ENCODE measurements around the gene PLSCR1. TPM values are rescaled to one million over a fixed set of nuclear protein-coding genes. Genes with fewer than 3 reads are reported as not detected.
"Not testable (repeated sequence)": the region's sequence is repeated elsewhere in the genome, so short reads cannot be mapped to it uniquely, and the experiment has no call there.

Gene PLSCR1
- total RNA-seq, 1 donor from 2014 or later, result 37.0 TPM

- no peak for DNase-seq
These were observed 2.9 kb upstream of the PLSCR1 start for GRCh38 chr3:146547235-146547835.

- no peak for DNase-seq
These were observed 2.1 kb upstream of the PLSCR1 start for GRCh38 chr3:146546366-146546965.

- DNase-seq, result no peak
These were observed 622 bp upstream of the PLSCR1 start for GRCh38 chr3:146544929-146545528.

GRCh38 chr3:146543461-146544001, 876 bp downstream of the PLSCR1 start:
- DNase-seq, result peak; percentile 62

GRCh38 chr3:146542978-146543377, 1.4 kb downstream of the PLSCR1 start:
- DNase-seq, result no peak

- DNase-seq, result no peak
These were observed 2.2 kb downstream of the PLSCR1 start for GRCh38 chr3:146542179-146542578.

- DNase-seq, result no peak
These were observed 3.4 kb downstream of the PLSCR1 start for GRCh38 chr3:146540978-146541377.

GRCh38 chr3:146540236-146540635, 4.2 kb downstream of the PLSCR1 start:
- DNase-seq, result no peak

- DNase-seq, result no peak
These were observed 5.1 kb downstream of the PLSCR1 start for GRCh38 chr3:146539315-146539714.

- no peak for DNase-seq
These were observed 6.8 kb downstream of the PLSCR1 start for GRCh38 chr3:146537603-146538002.

- DNase-seq, result no peak
These were observed 7.7 kb downstream of the PLSCR1 start for GRCh38 chr3:146536681-146537080.

GRCh38 chr3:146532406-146532805, 12.0 kb downstream of the PLSCR1 start:
- DNase-seq, result no peak

- DNase-seq, result no peak
These were observed 13.8 kb downstream of the PLSCR1 start for GRCh38 chr3:146530609-146531008.

- DNase-seq, result no peak
These were observed 15.4 kb downstream of the PLSCR1 start for GRCh38 chr3:146529021-146529420.

GRCh38 chr3:146524961-146525360, 19.4 kb downstream of the PLSCR1 start:
- DNase-seq, result no peak

GRCh38 chr3:146523531-146523930, 20.9 kb downstream of the PLSCR1 start:
- DNase-seq, result no peak

GRCh38 chr3:146522174-146523158, 21.9 kb downstream of the PLSCR1 start:
- DNase-seq, result not testable (repeated sequence)

- DNase-seq, result no peak
These were observed 23.0 kb downstream of the PLSCR1 start for GRCh38 chr3:146521394-146521793.

- no peak for DNase-seq
These were observed 24.6 kb downstream of the PLSCR1 start for GRCh38 chr3:146519810-146520209.

- DNase-seq, result no peak
These were observed 26.5 kb downstream of the PLSCR1 start for GRCh38 chr3:146517684-146518435.

GRCh38 chr3:146513386-146514051, 30.9 kb downstream of the PLSCR1 start:
- DNase-seq, result no peak

Data from tongue (tissue), 2 donors.